GM12873 (cell line): ENCODE data around the gene PDIA3.
A peak's percentile ranks its signal among the peaks of the same experiment; 100 is the strongest.

Experiments
- TF ChIP-seq, protein P1 (sequence below): IDR thresholded peaks from 2 replicates; pipeline ENCODE4 v1.5.1; 2012; ENCODE audit warnings: low read depth, mild to moderate bottlenecking, moderate library complexity, low read length, control low read depth; ENCODE audit not compliant: insufficient read depth; ENCODE audit errors: missing control alignments

Gene PDIA3

DNA sequence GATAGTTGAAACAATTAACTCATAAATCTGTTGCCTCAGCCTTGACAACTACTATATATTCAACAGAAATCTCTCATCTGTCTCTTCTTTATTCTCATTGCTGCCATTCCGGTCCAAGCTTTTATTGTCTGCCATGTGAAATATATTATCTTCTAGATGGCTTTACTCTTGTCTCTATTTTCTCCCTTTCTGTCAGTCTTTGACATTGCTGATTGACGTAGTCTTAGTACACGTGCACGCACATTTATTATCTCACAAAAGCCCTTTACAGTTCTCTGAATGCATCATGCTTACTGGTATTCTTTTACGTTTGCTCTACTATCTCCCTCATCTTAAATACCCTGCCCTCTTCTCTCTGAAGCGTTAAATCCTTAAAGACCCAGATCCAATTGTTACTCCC lies 5.6 kb downstream of the PDIA3 start:
- TF ChIP-seq, protein P1, sequence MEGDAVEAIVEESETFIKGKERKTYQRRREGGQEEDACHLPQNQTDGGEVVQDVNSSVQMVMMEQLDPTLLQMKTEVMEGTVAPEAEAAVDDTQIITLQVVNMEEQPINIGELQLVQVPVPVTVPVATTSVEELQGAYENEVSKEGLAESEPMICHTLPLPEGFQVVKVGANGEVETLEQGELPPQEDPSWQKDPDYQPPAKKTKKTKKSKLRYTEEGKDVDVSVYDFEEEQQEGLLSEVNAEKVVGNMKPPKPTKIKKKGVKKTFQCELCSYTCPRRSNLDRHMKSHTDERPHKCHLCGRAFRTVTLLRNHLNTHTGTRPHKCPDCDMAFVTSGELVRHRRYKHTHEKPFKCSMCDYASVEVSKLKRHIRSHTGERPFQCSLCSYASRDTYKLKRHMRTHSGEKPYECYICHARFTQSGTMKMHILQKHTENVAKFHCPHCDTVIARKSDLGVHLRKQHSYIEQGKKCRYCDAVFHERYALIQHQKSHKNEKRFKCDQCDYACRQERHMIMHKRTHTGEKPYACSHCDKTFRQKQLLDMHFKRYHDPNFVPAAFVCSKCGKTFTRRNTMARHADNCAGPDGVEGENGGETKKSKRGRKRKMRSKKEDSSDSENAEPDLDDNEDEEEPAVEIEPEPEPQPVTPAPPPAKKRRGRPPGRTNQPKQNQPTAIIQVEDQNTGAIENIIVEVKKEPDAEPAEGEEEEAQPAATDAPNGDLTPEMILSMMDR = no peak

DNA sequence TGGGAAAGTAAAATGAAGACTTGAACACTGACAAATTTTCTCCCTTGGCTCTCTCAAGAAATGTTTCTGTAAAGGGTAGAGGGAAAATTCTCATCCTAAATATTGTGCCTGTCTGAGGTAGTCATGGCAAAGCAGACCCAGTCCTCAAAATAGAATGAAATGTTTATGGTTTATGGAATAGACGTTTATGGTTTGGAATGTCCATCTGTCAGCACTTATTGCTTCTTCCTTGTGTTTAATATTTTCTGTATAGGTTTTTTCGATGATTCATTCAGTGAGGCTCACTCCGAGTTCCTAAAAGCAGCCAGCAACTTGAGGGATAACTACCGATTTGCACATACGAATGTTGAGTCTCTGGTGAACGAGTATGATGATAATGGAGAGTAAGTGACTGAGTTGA lies 16.6 kb downstream of the PDIA3 start:
- TF ChIP-seq, protein P1 = no peak

DNA sequence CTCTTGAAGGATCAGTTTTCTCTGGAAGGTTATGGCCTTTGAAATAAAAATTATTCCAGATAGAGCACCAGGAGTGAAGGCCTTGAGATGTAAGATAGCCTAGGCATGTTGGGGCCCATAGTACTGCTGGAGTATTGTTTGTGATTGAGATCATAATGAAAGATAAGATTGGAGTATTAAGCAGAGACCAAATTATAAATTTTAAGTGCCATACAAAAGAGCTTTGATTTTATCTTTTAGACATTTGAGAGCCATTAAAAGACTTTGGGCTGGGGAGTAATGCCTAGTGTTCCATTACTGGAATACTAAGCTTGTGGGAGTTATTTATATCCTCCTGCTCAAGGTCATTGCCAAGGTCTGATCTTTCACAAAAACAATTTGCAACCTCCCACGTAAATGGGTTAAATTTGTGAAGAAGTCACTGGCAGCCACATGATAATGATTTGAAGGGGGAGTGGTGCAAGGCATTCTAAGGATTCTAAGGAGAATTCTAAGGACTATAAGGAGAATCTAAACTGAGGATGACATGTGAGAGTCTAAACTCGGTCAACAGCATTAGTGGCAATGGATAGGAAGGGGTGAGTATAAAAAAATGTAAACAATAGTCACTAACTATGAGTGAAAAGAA lies 17.7 kb downstream of the PDIA3 start:
- TF ChIP-seq, protein P1 = no peak

DNA sequence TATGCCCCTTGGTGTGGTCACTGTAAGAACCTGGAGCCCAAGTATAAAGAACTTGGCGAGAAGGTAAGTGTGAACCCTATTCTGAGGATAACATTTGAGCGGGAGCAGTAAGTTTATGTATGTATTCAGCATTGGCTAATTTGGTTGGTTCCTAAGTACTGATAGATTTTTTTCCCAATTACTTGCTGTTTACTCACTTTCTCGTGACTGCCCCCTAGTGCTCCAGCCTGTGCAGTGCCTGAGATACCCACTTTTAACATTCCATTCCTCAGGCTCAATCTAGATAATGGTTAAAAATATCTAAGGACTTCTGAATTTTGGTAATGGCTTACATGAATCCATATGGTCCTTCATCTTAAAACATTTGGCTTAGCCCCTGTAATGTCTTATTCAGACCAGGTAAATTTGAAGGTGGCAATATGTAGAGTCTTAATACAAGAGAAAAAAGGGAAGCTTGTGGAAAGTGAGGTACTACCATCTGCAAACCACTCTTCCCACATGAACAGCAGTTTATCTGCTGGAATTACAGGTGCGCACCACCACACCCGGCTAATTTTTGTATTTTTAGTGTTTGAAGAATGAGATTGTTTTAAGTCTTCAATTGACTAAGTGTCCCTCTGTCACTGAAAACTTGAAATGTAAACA lies 23.5 kb downstream of the PDIA3 start:
- TF ChIP-seq, protein P1 = peak; percentile 86

DNA sequence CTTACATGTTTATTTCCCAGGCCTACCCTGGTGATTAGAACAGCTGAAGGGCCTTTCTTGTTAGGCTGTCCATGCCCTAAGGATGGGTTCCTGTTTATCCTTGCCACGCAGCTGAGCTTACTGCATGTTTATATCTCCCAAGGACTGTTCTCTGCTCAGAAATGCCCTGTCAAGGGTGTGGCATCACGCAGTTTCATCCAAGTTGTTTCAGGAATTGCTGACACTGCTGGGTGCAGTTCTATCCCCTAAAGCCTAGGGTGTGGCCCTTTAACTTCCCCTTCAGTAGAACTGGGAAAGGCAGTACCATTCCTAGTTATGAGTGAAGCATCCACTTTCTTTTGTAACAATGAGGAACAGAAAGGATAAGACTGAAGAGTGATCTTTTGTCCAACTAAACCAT lies 25.6 kb downstream of the PDIA3 start:
- TF ChIP-seq, protein P1 = no peak

DNA sequence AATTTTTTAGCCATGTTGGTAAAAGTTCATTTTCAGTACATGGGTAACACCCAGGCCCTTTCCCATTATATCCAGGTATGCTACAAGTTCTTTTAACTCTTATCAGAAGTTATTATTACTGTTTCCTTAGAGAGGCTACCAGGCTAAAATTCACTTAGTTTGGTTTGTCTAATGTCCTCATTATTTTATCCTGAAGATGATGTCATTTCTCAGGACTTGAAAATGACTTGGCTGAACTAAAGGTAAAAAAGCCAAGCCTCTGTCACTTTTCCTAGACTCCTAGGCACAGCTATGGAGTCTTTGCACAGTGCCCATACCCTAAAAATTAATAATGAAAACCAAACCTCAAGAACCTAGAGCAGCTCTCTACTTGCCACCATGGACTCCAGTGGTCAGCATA lies 26.4 kb downstream of the PDIA3 start:
- TF ChIP-seq, protein P1 = no peak

DNA sequence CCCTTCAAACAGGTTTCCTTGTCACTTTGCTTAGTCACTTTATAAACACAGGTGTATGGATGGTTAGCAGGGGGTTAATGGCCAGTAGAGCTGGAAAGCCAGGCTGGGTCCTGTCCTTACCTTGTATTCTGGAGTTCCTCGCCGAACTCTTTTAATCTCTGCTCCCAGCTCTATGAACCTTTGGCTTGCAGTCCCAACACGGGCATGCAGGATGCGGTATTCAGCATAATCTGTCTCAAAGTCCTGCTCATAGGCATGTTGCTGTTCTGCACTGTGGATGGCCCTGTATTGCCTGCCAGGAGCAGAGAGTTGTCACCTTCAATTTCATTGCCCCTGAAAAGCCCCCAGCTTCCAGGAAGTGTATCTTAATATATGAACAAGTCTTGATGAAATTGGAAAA lies 27.8 kb downstream of the PDIA3 start:
- TF ChIP-seq, protein P1 = no peak
